ENCODE measurements around the gene SCEL.

Gene SCEL

GRCh38 chr13:77521595-77522367, 13.7 kb upstream of the SCEL start:
- DNase-seq: no peak

- no peak for DNase-seq
Observed at GRCh38 chr13:77522444-77522843, 13.1 kb upstream of the SCEL start.

DNA sequence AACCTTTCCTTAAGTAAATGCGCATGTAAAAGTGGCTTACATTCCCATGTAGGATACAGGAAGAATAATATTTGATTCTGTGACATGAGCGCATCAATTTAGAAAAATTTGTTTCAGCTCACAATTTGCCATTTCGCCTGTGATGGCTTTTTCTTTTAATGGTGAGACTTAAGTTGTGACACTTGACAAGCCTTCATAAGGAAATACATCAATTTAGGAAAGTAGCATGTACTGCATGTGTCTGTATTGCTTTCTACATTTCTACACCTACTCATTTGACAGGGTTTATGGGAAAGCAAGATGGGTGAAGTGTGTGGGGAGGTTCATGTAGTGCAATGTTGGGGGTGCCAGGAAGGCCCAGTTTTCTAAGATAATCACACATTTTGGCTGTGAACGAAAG, 12.1 kb upstream of the SCEL start:
- DNase-seq: no peak

DNA sequence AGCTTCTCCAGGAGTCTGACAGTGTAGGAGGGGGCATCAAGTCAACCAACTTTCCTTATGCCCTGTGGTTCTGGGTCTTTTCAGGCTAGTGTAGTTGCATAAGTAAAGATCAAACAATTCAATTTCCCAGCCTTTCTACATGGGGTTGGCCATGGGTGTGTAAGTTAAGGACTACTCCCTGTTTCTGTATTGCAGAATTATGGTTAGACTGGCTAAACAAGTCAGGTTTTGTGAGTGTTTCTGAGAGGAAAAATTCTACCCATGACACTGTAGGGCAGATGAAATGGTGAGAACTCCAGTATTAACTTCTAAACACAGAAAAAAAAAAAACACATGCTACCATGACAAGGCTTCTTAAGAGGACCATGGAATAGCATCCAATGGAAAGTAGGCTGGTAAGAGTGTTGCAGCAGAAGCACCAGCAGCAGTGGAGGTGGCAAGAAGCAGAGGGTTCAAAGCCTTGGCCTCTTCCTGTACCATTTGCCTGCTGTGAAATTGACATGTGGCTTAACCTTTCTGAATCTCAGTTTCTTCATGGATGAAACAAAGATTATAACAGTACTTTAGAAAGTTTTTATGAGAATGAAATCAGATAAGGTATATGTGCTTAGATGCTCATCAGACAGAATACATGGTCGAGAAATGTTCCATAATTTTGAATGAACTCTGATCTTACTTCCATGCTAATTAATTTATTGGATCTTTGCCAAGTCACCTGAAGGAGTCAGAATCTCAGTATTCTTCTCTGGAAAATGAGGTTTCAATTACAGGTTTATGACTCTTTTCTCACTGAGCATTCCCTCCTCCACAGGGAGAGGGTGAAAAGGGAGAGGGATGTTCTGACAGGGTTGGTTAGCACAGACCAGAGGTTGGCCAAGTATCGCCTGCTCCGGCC, 11.4 kb upstream of the SCEL start:
- no peak for DNase-seq

DNA sequence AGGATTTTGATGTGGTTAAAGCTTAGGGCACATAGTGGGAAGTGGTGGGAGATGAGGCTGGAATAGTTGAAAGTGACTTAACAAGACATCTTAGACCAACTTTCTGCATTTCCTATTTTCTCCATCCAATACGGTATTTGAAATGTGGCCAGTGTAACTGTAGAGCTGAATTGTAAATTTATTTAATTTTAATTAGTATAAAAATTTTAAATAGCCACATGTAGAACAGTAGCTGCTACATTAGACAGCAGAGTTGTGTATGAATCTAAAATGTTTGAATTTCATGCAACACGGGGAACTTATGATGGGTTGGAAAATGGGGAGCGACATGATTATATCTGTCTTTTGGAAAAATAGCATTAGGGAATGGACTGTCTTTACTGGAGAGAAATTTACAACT, 7.1 kb upstream of the SCEL start:
- DNase-seq: no peak

DNA sequence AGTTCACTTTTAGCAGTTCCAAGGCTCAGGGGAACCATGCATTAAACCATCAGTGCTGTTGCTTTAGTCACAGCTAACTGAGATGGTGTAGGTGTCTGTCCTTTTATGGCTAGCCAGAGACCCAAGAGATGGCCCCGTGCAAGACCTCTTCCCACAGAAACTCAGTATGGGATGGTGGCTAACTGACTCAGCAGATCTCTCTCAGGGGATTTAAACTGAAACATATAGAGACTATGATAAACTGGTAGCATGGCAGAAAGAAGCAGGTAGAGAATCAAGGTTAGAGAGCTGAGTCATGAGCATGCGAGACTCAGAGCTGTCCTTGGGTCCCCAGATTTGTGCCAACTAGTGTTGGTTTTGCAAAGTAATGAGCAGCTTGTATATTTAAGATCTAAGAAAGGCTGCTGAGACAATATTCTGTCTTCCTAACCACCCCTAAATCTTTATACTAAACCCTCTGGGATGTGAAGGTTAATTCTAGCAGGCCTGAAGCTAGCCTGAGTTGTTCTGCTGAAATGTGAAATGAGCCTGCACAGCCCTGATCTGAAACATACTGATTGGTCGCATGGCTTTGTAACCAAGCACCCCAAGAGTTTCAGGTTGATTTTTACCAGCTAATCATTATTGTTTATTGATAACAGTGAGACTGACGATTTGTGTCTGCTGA, 6.5 kb upstream of the SCEL start:
- no peak for DNase-seq

GRCh38 chr13:77529501-77529840, 6.0 kb upstream of the SCEL start:
- no peak for DNase-seq

DNA sequence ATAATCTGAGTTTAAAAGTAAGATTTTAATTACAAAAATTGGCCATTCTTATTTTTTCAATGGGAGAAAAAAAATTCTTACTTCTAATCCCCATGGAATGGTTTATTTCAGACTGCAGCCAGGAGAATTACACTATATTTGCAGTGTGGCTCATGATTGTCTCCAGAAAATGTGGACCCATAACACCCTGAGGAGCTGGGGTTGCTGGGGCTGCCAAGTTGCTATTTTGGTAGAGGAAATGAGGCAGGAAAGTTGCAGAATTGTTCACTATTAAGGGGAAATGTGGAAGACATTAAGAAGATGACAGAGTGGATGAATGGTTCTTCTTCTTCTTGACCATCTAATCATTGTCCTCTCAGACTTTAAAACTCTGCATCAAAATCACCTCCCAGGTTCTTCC, 4.6 kb upstream of the SCEL start:
- no peak for DNase-seq

GRCh38 chr13:77532983-77533382, 2.5 kb upstream of the SCEL start:
- DNase-seq: no peak

DNA sequence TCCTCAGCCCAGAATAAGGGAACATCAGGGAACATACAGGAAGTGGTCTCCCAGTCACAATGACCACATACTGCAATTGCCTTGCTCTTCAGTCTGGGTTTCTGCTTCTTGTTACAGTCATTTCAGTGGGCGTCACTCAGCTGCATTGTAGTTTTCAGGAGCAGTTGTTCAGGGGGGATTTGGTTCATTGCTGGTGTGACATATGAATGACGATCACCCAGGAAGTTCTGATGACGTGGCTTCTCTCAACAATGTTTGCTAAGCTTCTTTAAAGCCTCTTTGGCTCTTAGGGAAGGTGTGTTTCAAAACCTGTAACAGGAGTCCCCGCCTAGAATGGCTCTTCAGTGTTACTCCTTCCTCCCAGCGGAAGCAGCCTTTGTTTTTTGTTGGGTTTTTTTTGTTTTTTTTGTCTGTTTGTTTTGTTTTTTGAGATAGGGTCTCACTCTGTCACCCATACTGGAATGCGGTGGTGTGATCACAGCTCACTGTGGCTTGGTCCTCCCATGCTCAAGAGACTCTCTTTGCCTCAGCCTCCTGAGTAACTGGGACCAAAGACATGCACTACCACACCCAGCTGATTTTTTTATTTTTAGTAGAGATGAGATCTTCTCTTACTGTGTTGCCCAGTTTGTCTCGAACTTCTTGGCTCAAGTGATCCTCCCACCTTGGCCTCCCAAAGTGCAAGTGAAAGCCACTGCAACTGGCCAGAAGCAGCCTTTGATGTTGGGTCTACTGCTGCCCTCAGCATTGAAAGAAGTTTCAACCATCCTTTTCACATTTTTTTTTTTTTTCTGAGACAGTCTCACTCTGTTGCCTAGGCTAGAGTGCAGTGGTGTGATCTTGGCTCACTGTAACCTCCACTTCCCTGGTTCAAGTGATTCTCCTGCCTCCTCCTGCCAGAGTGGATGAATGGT, 1.4 kb upstream of the SCEL start:
- DNase-seq: peak; percentile 73

GRCh38 chr13:77536358-77536757, 852 bp downstream of the SCEL start:
- DNase-seq: no peak

DNA sequence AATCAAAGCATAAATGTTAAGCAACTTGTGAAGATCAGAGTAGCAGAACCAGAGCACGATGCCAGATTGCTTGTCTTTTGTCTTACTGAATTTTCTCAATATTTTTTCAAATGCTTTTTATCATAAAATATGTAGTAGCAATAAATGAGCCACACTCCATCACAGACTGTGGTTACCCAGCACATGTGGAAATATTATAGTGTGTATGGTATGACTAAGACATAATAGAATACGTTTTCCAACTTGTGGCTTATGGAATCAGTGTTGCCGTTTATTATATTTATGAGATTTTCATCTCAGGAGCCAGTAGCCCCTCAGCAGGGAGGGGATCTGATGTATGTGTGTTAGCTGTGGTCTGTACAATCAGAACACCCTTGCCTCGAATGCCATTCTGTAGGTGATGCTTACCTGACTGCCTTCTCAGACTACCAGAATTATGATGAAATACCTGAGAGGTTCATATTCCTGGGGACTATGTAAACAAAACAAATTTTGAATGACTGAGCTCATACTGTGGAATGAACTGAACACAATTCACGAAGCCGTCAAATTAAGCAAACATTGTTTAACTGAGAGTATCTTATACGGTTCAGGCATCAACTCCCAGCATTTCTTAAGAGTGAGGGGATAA, 1.9 kb downstream of the SCEL start:
- DNase-seq: no peak

- no peak for DNase-seq
Observed at GRCh38 chr13:77543711-77544110, 8.2 kb downstream of the SCEL start.

DNA sequence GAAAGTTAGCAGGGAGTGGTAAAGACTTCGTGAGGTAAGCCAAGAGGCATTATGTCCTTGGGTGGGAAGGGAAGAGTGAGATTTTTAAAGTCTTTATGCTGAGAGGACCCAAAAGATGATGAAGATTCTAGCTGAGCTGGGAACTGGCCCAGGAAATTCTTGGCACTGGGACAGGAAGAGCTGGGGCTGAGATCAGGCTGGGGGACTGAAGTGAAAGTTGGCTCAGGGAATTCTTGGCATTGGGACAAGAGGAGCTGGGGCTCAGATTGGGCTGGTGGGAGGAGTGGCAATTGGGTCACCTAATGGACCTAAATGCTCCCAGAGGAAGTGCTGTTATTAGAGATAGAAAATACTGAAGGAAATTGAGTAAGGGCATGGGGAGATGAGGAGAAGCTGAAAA, 8.8 kb downstream of the SCEL start:
- no peak for DNase-seq

GRCh38 chr13:77544758-77545338, 9.3 kb downstream of the SCEL start:
- no peak for DNase-seq

- no peak for DNase-seq
Observed at GRCh38 chr13:77545626-77546412, 10.3 kb downstream of the SCEL start.

DNA sequence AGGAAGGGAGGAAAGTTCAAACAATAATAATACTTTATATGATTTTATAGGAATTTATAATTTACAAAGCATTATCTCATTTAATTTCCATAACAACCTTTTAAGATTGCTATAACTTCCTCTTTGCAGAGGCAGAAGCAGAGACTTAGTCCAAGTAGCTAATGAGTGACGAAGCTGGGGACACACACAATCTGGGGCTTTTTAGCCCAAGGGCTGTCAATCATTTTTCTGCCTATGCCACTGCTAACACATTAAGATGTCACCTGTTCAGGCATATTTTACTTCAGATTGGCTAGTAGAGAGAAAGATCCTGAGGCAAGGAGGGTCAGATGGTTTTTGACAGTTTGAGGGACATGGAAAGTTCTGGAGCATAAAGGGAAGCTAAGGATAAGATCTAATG, 12.6 kb downstream of the SCEL start:
- no peak for DNase-seq

DNA sequence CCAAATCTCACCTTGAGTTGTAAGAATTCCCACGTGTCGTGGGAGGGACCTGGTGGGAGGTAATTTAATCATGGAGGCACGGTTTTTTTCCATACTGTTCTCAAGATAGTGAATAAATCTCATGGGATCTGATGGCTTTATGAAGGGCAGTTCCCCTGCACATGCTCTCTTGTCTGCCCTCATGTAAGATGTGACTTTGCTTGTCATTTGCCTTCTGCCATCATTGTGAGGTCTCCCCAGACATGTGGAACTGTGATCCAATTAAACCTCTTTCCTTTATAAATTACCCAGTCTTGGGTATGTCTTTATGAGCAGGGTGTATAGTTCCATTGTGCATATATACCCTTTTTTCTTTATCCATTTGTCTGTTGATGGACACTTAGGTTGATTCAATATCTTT, 13.1 kb downstream of the SCEL start:
- DNase-seq: no peak

- no peak for DNase-seq
Observed at GRCh38 chr13:77554069-77554468, 18.6 kb downstream of the SCEL start.

- no peak for DNase-seq
Observed at GRCh38 chr13:77555246-77555645, 19.7 kb downstream of the SCEL start.

- DNase-seq: no peak
Observed at GRCh38 chr13:77558016-77558415, 22.5 kb downstream of the SCEL start.
